Right atrium auricular region (tissue), 2 donors: ENCODE measurements around the gene ATP2B2. TPM values are rescaled to one million over a fixed set of nuclear protein-coding genes. Genes with fewer than 3 reads are reported as not detected.

Experiments used
- DNase-seq: peaks from one replicate; pipeline ENCODE4 v3.0.0-alpha.2; 2019; ENCODE audit warnings: low spot score
- H3K27ac ChIP-seq, 2 donors: fragments of 200-600 bp; sonication (generic); 1 replicate in 1 of 2; 2 replicates in 1 of 2; pipeline ENCODE4 v1.5.1; 2016 to 2019
- H3K27me3 ChIP-seq, 2 donors: fragments of 200-600 bp; sonication (generic); one replicate each; pipeline versions ENCODE4 v1.5.1 to v1.6.0; 2017 to 2019
- H3K36me3 ChIP-seq: fragments of 200-600 bp; sonication (generic); one replicate; pipeline ENCODE4 v1.5.1; 2016
- H3K4me1 ChIP-seq, 2 donors: fragments of 200-600 bp; sonication (generic); one replicate each; pipeline versions ENCODE4 v1.5.1 to v1.6.0; 2017 to 2019
- H3K4me3 ChIP-seq, 2 donors: fragments of 200-600 bp; sonication (generic); 1 replicate in 1 of 2; 2 replicates in 1 of 2; pipeline ENCODE4 v1.5.1; 2017 to 2019; ENCODE audit warnings: mild to moderate bottlenecking in 1 of 2, moderate library complexity in 1 of 2
- H3K9me3 ChIP-seq, 2 donors: fragments of 200-600 bp; sonication (generic); one replicate each; pipeline ENCODE4 v1.5.1; 2019
- total RNA-seq, 2 donors: library from RNA; depleted of rRNA; stranded (reverse); fragments of >200 nt; gene quantifications; one replicate each; pipeline ENCODE4 v1.1.0, GENCODE V29; 2016
- TF ChIP-seq, protein P1 (sequence below), 2 donors: fragments of 200-600 bp; sonication (generic); IDR thresholded peaks; one replicate each; pipeline ENCODE4 v1.5.1; 2019; ENCODE audit warnings: antibody characterized with exemption in 2 of 2

Gene ATP2B2
- total RNA-seq, 2 donors from 2014 or later, result 0.12 to 0.15 TPM

DNA sequence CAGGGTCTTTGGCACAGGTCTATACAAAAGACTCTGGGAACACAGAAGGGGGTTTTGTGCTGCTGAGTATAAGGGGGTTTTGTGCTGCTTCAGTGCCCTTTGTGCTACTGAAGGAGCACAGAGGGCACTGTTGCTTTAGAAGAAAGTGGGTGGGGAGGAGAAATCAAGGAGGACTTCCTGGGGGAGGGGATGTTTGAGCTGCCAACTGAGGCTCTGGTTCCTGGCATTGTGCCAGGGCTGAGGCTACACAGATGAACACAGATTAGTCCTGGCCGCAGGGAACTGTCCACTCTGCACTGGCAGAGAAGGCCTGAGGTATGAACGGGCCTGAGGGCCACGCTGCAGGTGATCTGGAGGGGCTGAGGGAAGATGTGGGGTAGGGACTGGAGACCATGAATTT, 152.2 kb downstream of the ATP2B2 start:
- Histone ChIP-seq H3K4me3 (no peak overlapping the region), H3K4me1 (peaks cover 0 to 9% of the 10 kb centered on the region in 2 donors), H3K27me3 (no peaks in the 10 kb centered on the region), H3K27ac (no peak overlapping the region), H3K36me3 (no peaks in the 10 kb centered on the region), H3K9me3 (no peaks in the 10 kb centered on the region)
- no peak for DNase-seq
- TF ChIP-seq, protein P1, sequence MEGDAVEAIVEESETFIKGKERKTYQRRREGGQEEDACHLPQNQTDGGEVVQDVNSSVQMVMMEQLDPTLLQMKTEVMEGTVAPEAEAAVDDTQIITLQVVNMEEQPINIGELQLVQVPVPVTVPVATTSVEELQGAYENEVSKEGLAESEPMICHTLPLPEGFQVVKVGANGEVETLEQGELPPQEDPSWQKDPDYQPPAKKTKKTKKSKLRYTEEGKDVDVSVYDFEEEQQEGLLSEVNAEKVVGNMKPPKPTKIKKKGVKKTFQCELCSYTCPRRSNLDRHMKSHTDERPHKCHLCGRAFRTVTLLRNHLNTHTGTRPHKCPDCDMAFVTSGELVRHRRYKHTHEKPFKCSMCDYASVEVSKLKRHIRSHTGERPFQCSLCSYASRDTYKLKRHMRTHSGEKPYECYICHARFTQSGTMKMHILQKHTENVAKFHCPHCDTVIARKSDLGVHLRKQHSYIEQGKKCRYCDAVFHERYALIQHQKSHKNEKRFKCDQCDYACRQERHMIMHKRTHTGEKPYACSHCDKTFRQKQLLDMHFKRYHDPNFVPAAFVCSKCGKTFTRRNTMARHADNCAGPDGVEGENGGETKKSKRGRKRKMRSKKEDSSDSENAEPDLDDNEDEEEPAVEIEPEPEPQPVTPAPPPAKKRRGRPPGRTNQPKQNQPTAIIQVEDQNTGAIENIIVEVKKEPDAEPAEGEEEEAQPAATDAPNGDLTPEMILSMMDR (IDR thresholded peaks at IDR 0.05), result no peak

DNA sequence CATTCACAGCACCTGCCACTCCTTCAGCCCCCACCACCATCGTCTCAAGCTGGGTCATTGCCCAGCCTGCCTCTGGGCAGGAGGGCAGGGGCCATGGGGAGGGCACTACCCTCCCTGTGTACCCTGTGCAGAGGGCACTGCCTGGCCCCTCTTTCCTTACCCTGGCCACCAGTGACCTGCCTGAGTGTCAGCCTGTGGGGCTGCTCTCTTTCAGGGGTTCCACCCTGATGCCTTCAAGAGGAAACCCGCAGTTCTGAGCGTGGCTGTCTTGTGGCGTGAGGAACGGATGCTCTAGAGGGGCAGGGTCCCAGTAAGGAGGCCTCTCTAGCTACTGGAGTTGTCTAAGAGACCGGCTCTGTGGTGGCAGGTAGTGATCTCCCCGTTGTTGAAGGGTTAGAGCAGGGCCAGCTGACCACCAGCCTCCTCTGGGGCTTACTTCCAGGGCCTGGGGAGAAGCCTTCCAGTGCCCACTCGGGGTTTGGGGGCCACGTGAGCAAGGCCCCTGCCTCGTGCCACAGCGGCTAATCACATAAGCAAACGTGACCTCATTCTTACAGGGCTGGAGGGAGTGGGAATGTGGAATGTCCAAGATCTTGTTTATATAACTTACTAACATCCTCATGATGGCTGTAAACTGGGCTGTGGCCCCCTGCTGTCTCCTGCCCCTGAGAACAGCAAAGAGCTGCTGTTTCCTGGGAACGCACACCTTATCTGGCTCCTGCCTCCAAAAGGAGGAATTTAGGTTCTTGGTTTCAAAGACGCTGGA, 153.1 kb downstream of the ATP2B2 start:
- Histone ChIP-seq H3K9me3 (no peaks in the 10 kb centered on the region), H3K27me3 (no peaks in the 10 kb centered on the region), H3K4me1 (peaks cover 0 to under 1% of the 10 kb centered on the region in 2 donors), H3K27ac (no peak overlapping the region), H3K4me3 (no peak overlapping the region), H3K36me3 (no peaks in the 10 kb centered on the region)
- TF ChIP-seq, protein P1 (IDR thresholded peaks at IDR 0.05), result no peak
- DNase-seq, result no peak

DNA sequence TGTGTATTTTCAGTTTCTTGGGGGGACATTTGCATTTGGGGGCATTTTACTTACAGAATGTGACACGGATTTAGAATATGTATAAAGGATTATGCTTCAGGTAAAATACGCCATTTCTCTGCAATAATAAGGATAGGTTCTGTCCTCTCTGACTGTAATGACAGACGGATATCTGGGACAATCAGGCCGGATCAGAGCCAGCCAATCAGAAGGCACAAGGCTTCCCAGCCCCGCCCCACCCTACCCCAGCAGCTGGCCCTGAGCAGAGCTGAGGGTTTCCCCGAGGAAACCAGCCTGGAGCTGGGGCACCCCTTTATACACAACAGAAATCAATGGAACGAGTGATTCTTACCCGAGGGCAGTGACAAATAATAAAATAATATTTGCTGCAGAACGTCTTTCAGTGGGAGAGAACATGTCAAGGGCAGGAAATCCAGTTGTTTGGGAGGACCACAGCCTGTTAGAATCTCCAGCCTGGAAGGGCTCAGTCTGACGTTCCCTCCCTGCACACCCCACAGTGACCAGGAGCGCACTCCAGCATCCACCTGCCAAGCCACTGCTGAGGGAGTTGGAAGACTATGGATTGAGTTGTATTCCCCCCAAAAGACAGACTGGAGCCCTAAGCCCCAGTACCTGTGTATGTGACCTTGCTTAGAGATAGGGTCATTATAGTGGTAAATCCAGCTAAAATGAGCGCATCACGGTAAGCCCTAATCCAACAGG, 154.2 kb downstream of the ATP2B2 start:
- Histone ChIP-seq H3K4me3 (no peak overlapping the region), H3K36me3 (no peaks in the 10 kb centered on the region), H3K27ac (no peak overlapping the region), H3K9me3 (no peaks in the 10 kb centered on the region), H3K4me1 (no peaks in the 10 kb centered on the region), H3K27me3 (no peaks in the 10 kb centered on the region)
- TF ChIP-seq, protein P1 (IDR thresholded peaks at IDR 0.05), result no peak
- no peak for DNase-seq

DNA sequence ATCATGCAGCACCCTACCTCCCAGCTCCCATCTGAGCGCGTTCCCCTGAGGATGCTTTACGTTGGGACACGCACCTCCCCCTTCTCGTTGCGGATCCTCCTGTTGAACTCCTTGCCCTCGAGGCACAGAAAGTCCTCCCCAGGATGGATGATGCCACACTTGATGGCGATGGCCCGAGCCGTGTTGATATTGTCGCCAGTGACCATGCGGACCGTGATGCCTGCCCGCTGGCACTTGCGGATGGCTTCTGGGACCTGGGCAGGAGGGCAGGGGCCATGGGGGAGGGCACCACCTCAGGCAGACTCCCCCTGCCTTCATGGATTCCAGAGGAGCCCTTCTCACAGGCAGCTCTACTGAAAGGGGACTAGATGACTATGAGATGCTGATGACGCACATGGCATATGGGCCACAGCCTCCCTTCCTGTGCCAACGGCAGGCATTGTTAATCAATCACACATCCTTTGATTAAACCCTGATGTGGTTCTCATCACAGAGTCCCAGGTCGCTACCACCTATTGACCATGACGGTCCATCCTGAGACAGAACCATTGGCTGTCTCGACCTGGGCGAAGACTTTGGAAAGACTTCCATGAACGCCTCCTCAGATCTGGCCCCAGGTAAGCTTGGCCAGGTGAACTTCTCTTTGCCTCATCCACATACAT, 154.9 kb downstream of the ATP2B2 start:
- Histone ChIP-seq H3K4me3 (no peak overlapping the region), H3K4me1 (no peaks in the 10 kb centered on the region), H3K36me3 (no peaks in the 10 kb centered on the region), H3K27ac (no peak overlapping the region), H3K9me3 (no peaks in the 10 kb centered on the region), H3K27me3 (no peaks in the 10 kb centered on the region)
- no peak for DNase-seq
- TF ChIP-seq, protein P1 (IDR thresholded peaks at IDR 0.05), result no peak

DNA sequence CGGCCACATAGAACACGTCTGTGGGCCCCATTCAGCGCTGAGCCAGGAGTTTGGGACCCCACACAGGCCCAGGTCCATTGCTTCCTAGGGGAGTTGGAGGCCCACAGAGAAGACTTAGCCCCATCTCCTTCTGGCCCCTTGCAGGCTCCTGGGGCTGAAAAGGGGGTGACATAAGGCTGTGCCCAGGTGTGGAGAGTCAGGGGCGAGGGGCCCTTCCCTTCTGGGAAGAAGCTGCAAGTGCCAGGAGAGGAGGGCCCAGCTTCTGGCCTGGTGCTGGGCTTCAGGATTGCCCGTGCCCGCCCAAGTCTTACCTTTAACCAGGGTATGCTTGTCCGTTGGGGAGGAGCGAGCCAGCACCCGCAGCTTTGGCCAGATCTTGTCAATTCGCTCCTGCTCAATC, 155.6 kb downstream of the ATP2B2 start:
- TF ChIP-seq, protein P1 (IDR thresholded peaks at IDR 0.05), result no peak
- Histone ChIP-seq H3K27ac (no peak overlapping the region), H3K4me3 (no peak overlapping the region), H3K27me3 (no peaks in the 10 kb centered on the region), H3K9me3 (no peaks in the 10 kb centered on the region), H3K4me1 (no peaks in the 10 kb centered on the region), H3K36me3 (no peaks in the 10 kb centered on the region)
- DNase-seq, result no peak
